Tibial artery (tissue), 4 donors: ENCODE data around the gene TGIF1.

Experiments used
- DNase-seq, 2 donors: peaks; one replicate each; pipeline ENCODE4 v3.0.0-alpha.2; 2019
- H3K27ac ChIP-seq, 2 donors: fragments of 200-600 bp; sonication (generic) in 1 of 2; 1 replicate in 1 of 2; 2 replicates in 1 of 2; pipeline ENCODE4 v1.5.1; 2018 to 2019; ENCODE audit warnings: mild to moderate bottlenecking in 1 of 2
- H3K27me3 ChIP-seq, 2 donors: fragments of 200-600 bp; sonication (generic) in 1 of 2; one replicate each; pipeline versions ENCODE4 v1.5.1 to v1.6.0; 2016 to 2019
- H3K36me3 ChIP-seq, 3 donors: fragments of 200-600 bp; sonication (generic) in 2 of 3; one replicate each; pipeline ENCODE4 v1.5.1; 2016 to 2019; ENCODE audit warnings: mild to moderate bottlenecking in 2 of 3
- H3K4me1 ChIP-seq, 4 donors: fragments of 200-600 bp; sonication (generic) in 2 of 4; 1 replicate in 3 of 4; 2 replicates in 1 of 4; pipeline ENCODE4 v1.5.1; 2016 to 2019
- H3K4me3 ChIP-seq, 2 donors: fragments of 200-600 bp; sonication (generic) in 1 of 2; 1 replicate in 1 of 2; 2 replicates in 1 of 2; pipeline ENCODE4 v1.5.1; 2018 to 2019; ENCODE audit warnings: mild to moderate bottlenecking in 2 of 2
- H3K9me3 ChIP-seq, 3 donors: fragments of 200-600 bp; sonication (generic) in 1 of 3; one replicate each; pipeline ENCODE4 v1.5.1; 2016 to 2019
- CTCF ChIP-seq, 2 experiments: fragments of 200-600 bp in 1 of 2; fragments of 450-650 bp in 1 of 2; IDR thresholded peaks; one replicate each; pipeline ENCODE4 v1.5.1; 2017 to 2019; ENCODE audit warnings: antibody characterized with exemption in 2 of 2, mild to moderate bottlenecking in 1 of 2, moderate library complexity in 1 of 2
- intact Hi-C: fragments of 100-400 bp; cut with DNase I; formaldehyde crosslinking; loops from one replicate; pipeline ENCODE4 v1.15.0; 2023; ENCODE audit warnings: low total_unique reads

TGIF1 gene

DNA sequence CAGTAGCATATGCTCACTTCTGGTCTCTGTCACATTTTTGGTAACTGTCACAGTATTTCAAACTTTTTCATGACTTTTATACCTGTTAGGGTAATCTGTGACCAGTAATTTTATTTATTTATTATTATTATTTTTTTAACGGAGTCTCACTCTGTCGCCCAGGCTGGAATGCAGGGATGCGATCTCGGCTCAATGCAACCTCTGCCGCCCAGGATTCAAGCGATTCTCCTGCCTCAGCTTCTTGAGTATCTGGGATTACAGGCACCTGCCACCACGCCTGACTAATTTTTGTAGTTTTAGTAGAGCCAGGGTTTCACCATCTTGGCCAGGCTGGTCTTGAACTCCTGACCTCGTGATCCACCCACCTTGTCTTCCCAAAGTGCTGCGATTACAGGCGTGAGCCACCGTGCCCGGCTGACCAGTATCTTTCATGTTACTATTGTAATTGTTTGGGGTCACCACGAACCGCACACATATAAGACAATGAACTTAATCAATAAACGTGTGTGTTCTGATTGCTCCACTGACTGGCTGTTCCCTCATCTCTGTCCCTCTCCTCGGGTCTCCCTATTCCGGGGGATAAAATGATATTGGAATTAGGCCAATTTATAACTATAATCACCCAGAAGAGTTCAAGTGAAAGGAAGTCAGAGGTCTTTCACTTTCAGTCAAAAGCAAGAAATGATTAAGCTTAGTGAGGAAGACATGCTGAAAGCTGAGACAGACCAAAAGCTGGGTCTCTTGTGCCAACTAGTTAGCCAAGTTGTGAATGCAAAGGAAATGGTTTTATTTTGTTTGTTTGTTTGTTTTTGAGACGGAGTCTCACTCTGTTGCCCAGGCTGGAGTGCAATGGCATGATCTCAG lies 22.9 kb downstream of the TGIF1 start:
- H3K27me3 ChIP-seq, result no peaks in the 10 kb centered on the region
- H3K4me1 ChIP-seq, result no peaks in the 10 kb centered on the region
- H3K4me3 ChIP-seq, result no peak overlapping the region
- intact Hi-C loops, result no loop called here
- peaks cover 0 to 3% (median 0%) of the 10 kb centered on the region in 3 donors for H3K9me3 ChIP-seq
- no peaks in the 10 kb centered on the region for H3K36me3 ChIP-seq
- no peak overlapping the region for H3K27ac ChIP-seq
- no peak for DNase-seq
- TF ChIP-seq CTCF (IDR thresholded peaks at IDR 0.05), result no peak

DNA sequence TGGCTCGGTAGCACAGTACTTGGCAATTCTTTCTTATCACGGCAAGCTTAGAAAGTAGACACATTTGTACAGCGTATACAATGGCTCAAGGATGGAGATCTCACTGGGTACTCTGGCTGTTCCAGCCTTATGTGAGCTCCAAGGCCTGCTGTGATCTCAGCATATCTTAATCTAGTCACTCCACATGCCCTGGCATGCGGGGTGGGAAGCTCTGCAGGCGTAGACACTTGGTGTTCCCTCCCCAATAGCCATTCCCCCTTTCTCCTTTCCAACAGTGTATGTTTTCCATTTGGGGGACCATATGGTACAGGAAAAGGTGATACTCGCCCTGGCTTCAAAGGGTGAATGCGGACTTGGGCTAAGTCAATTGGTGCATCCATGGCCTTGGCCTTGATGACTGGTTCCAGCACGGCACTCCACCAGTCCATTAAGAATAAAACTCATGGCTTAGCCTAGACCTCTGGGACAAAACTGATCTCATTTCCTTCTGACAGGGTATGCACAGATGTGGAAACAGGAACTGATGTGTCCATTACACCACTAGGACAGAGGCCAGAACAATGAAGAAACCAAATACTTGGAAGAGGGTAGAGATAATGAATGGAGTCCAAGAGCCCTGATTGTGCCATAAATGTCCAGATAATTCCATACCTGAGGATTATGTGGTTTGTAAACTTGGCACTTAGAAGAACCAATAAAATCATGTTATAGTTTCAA lies 28.4 kb downstream of the TGIF1 start:
- DNase-seq, result no peak
- H3K27ac ChIP-seq, result no peak overlapping the region

DNA sequence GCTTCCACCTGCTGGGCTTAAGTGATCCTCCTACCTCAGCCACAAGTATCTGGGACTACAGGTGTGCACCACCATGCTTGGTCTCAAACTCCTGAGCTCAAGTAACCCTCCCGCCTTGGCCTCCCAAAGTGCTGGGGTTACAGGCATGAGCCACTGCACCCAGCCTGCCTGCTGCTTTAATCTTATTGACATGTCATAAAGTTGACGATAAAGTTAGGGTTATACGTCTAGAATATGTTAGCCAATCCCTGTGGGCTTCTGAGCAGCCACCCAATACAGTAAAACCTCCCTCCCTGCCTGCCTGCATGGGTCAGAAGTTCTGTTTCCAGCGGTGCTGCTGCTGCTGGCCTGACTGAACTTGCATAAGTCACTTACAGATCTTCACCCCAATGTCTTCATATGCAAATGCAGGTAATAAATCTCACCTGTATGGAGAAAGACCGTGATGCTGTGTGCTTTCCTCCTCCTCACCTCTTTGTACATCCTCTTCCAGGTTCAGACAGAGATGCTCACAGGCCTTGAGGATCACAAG lies 30.1 kb downstream of the TGIF1 start:
- intact Hi-C loops, result no loop called here
- no peak for DNase-seq

More for the DNA sequence above, 28.4 kb downstream of the TGIF1 start:
- Histone ChIP-seq H3K36me3 (no peaks in the 10 kb centered on the region), H3K4me3 (no peak overlapping the region), H3K9me3 (peaks cover 0 to 3% (median 0%) of the 10 kb centered on the region in 3 donors), H3K27me3 (no peaks in the 10 kb centered on the region), H3K4me1 (no peaks in the 10 kb centered on the region)
- TF ChIP-seq CTCF (IDR thresholded peaks at IDR 0.05), result no peak
- intact Hi-C loops, result no loop called here

DNA sequence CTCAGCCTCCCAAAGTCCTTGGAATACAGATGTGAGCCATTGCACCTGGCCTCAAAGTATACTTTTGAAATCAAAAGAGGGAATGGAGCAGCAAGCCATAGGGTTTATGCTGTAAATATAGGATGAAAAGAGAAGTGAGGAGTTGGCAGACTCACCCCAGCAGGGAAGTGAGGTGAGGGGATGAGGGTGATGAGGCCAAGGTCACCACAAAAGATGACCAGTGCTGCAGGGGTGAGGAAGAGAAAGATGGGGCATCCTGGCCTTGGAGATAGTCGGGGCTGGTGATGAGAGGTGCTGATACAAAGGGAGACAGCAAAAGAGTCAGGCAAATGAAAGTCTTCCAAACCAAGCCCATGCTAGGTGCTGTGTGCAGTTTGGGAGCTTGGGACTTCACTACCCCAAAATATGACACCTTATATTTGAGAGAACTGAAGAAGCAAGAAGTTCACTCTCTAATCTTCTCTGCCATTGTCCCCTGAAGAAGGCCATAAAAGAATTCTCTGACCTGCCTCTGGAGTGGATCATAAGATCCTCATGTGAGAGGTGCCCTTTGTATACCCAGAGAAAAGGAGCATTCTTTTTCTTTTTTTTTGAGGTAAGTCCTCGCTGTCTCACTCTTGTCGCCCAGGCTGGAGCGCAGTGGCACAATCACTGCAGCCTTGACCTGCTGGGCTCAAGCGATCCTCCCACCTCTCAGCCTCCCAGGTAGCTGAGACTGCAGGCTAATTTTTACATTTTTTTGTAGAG lies 31.0 kb downstream of the TGIF1 start:
- Histone ChIP-seq H3K27me3 (no peaks in the 10 kb centered on the region), H3K9me3 (no peaks in the 10 kb centered on the region), H3K4me3 (no peak overlapping the region), H3K27ac (no peak overlapping the region), H3K36me3 (no peaks in the 10 kb centered on the region), H3K4me1 (no peaks in the 10 kb centered on the region)
- intact Hi-C loops, result no loop called here
- TF ChIP-seq CTCF (IDR thresholded peaks at IDR 0.05), result no peak
- no peak for DNase-seq

More for the DNA sequence above, 30.1 kb downstream of the TGIF1 start:
- Histone ChIP-seq H3K4me1 (no peaks in the 10 kb centered on the region), H3K36me3 (no peaks in the 10 kb centered on the region), H3K9me3 (no peaks in the 10 kb centered on the region), H3K4me3 (no peak overlapping the region), H3K27ac (no peak overlapping the region), H3K27me3 (no peaks in the 10 kb centered on the region)
- TF ChIP-seq CTCF (IDR thresholded peaks at IDR 0.05), result no peak

- intact Hi-C loops, result no loop called here
- no peak overlapping the region for H3K27ac ChIP-seq
- H3K27me3 ChIP-seq, result no peaks in the 10 kb centered on the region
- H3K4me1 ChIP-seq, result no peaks in the 10 kb centered on the region
- no peaks in the 10 kb centered on the region for H3K9me3 ChIP-seq
- DNase-seq, result no peak
- H3K4me3 ChIP-seq, result no peak overlapping the region
- TF ChIP-seq CTCF (IDR thresholded peaks at IDR 0.05), result peak; percentile 25 to 36
- H3K36me3 ChIP-seq, result no peaks in the 10 kb centered on the region
Measured at GRCh38 chr18:3481696-3482210, 31.8 kb downstream of the TGIF1 start.
